ENCODE measurements around the gene ERN1.

Gene ERN1

GRCh38 chr17:64109400-64109799 lies 20.5 kb downstream of the ERN1 start:
- no peaks in the 10 kb centered on the region for H3K27me3 ChIP-seq (ENCODE audit: control insufficient read depth in 3 of 3, insufficient read depth in 3 of 3, low read depth in 1 of 3, low read length in 3 of 3)
- no peak overlapping the region for H2AFZ ChIP-seq (ENCODE audit: low read length)
- no peak overlapping the region for H3K27ac ChIP-seq (replicated peaks; ENCODE audit: low read length)
- no peak overlapping the region for H3K4me2 ChIP-seq (ENCODE audit: insufficient read depth, low read length, poor library complexity, severe bottlenecking)
- H3K4ac ChIP-seq (ENCODE audit: low read length), result no peak overlapping the region
- no peak overlapping the region for H2AK5ac ChIP-seq (ENCODE audit: low read depth, low read length)
- no peak overlapping the region for H3K4me3 ChIP-seq (ENCODE audit: low read length in 2 of 2)
- H3K23ac ChIP-seq (ENCODE audit: low read depth, low read length, poor library complexity), result no peak overlapping the region
- DNase-seq (ENCODE audit: low spot score), result no peak
- no peak overlapping the region for H3K9ac ChIP-seq (ENCODE audit: low read depth, low read length, poor library complexity)
- no peaks in the 10 kb centered on the region for H3K36me3 ChIP-seq (replicated peaks in 1 of 2; ENCODE audit: control insufficient read depth in 2 of 2, insufficient read depth in 2 of 2, low read length in 2 of 2)
- WGBS, 2 donors (ENCODE audit: extremely low coverage in 2 of 2, insufficient read length in 2 of 2, insufficient replicate concordance in 1 of 2), result no CpG with 5 or more reads among the region's 5 CpGs
- no peak overlapping the region for H4K91ac ChIP-seq (ENCODE audit: low read depth, low read length, poor library complexity)
- H4K8ac ChIP-seq (ENCODE audit: low read depth, low read length), result no peak overlapping the region
- no peak overlapping the region for H2BK5ac ChIP-seq (ENCODE audit: low read length)
- no peaks in the 10 kb centered on the region for H3K79me1 ChIP-seq (ENCODE audit: low read depth, low read length)
- H2BK15ac ChIP-seq (ENCODE audit: low read length), result no peak overlapping the region
- no peak overlapping the region for H2BK120ac ChIP-seq (ENCODE audit: low read depth, low read length)
- no peak overlapping the region for H3K18ac ChIP-seq (ENCODE audit: low read length)
- no peaks in the 10 kb centered on the region for H3K9me3 ChIP-seq (replicated peaks in 1 of 2; ENCODE audit: control insufficient read depth in 2 of 2, insufficient read depth in 1 of 2, low read depth in 1 of 2, low read length in 2 of 2)
- no peak overlapping the region for H3K14ac ChIP-seq (ENCODE audit: low read length)
- no peak overlapping the region for H2BK12ac ChIP-seq (ENCODE audit: low read length)
- H3K4me1 ChIP-seq (ENCODE audit: control insufficient read depth in 2 of 2, insufficient read depth in 1 of 2, low read depth in 1 of 2, low read length in 2 of 2), result peaks cover 4 to 6% of the 10 kb centered on the region in 2 donors

GRCh38 chr17:64107500-64108236 lies 22.3 kb downstream of the ERN1 start:
- no peak overlapping the region for H3K14ac ChIP-seq (ENCODE audit: low read length)
- DNase-seq (ENCODE audit: low spot score), result no peak
- H3K23ac ChIP-seq (ENCODE audit: low read depth, low read length, poor library complexity), result no peak overlapping the region
- H3K27ac ChIP-seq (replicated peaks; ENCODE audit: low read length), result no peak overlapping the region
- no peaks in the 10 kb centered on the region for H3K27me3 ChIP-seq (ENCODE audit: control insufficient read depth in 3 of 3, insufficient read depth in 3 of 3, low read depth in 1 of 3, low read length in 3 of 3)
- no peak overlapping the region for H2BK15ac ChIP-seq (ENCODE audit: low read length)
- H2BK5ac ChIP-seq (ENCODE audit: low read length), result no peak overlapping the region
- H4K8ac ChIP-seq (ENCODE audit: low read depth, low read length), result no peak overlapping the region
- H4K91ac ChIP-seq (ENCODE audit: low read depth, low read length, poor library complexity), result no peak overlapping the region
- no peak overlapping the region for H3K4me3 ChIP-seq (ENCODE audit: low read length in 2 of 2)
- H3K9ac ChIP-seq (ENCODE audit: low read depth, low read length, poor library complexity), result no peak overlapping the region
- H3K4me1 ChIP-seq (ENCODE audit: control insufficient read depth in 2 of 2, insufficient read depth in 1 of 2, low read depth in 1 of 2, low read length in 2 of 2), result peaks cover 4 to 6% of the 10 kb centered on the region in 2 donors
- WGBS, 2 donors (ENCODE audit: extremely low coverage in 2 of 2, insufficient read length in 2 of 2, insufficient replicate concordance in 1 of 2), result no CpG with 5 or more reads among the region's 5 CpGs
- H2BK120ac ChIP-seq (ENCODE audit: low read depth, low read length), result no peak overlapping the region
- no peak overlapping the region for H3K4ac ChIP-seq (ENCODE audit: low read length)
- H2AFZ ChIP-seq (ENCODE audit: low read length), result no peak overlapping the region
- H2AK5ac ChIP-seq (ENCODE audit: low read depth, low read length), result no peak overlapping the region
- no peak overlapping the region for H3K18ac ChIP-seq (ENCODE audit: low read length)
- no peaks in the 10 kb centered on the region for H3K79me1 ChIP-seq (ENCODE audit: low read depth, low read length)
- no peak overlapping the region for H2BK12ac ChIP-seq (ENCODE audit: low read length)
- no peaks in the 10 kb centered on the region for H3K9me3 ChIP-seq (replicated peaks in 1 of 2; ENCODE audit: control insufficient read depth in 2 of 2, insufficient read depth in 1 of 2, low read depth in 1 of 2, low read length in 2 of 2)
- H3K4me2 ChIP-seq (ENCODE audit: insufficient read depth, low read length, poor library complexity, severe bottlenecking), result no peak overlapping the region
- H3K36me3 ChIP-seq (replicated peaks in 1 of 2; ENCODE audit: control insufficient read depth in 2 of 2, insufficient read depth in 2 of 2, low read length in 2 of 2), result no peaks in the 10 kb centered on the region

GRCh38 chr17:64106918-64107317 lies 23.0 kb downstream of the ERN1 start:
- Histone ChIP-seq H2BK120ac (ENCODE audit: low read depth, low read length) (no peak overlapping the region), H3K36me3 (replicated peaks in 1 of 2; ENCODE audit: control insufficient read depth in 2 of 2, insufficient read depth in 2 of 2, low read length in 2 of 2) (no peaks in the 10 kb centered on the region), H2BK12ac (ENCODE audit: low read length) (no peak overlapping the region), H3K14ac (ENCODE audit: low read length) (no peak overlapping the region), H4K8ac (ENCODE audit: low read depth, low read length) (no peak overlapping the region), H3K27me3 (ENCODE audit: control insufficient read depth in 3 of 3, insufficient read depth in 3 of 3, low read depth in 1 of 3, low read length in 3 of 3) (no peaks in the 10 kb centered on the region), H3K27ac (replicated peaks; ENCODE audit: low read length) (no peak overlapping the region), H2AK5ac (ENCODE audit: low read depth, low read length) (no peak overlapping the region), H2AFZ (ENCODE audit: low read length) (no peak overlapping the region), H3K23ac (ENCODE audit: low read depth, low read length, poor library complexity) (no peak overlapping the region), H4K91ac (ENCODE audit: low read depth, low read length, poor library complexity) (no peak overlapping the region), H3K9ac (ENCODE audit: low read depth, low read length, poor library complexity) (no peak overlapping the region), H3K9me3 (replicated peaks in 1 of 2; ENCODE audit: control insufficient read depth in 2 of 2, insufficient read depth in 1 of 2, low read depth in 1 of 2, low read length in 2 of 2) (no peaks in the 10 kb centered on the region), H3K4me1 (ENCODE audit: control insufficient read depth in 2 of 2, insufficient read depth in 1 of 2, low read depth in 1 of 2, low read length in 2 of 2) (peaks cover 4 to 6% of the 10 kb centered on the region in 2 donors), H3K4ac (ENCODE audit: low read length) (no peak overlapping the region), H3K18ac (ENCODE audit: low read length) (no peak overlapping the region), H3K4me2 (ENCODE audit: insufficient read depth, low read length, poor library complexity, severe bottlenecking) (no peak overlapping the region), H3K79me1 (ENCODE audit: low read depth, low read length) (no peaks in the 10 kb centered on the region), H3K4me3 (ENCODE audit: low read length in 2 of 2) (no peak overlapping the region), H2BK5ac (ENCODE audit: low read length) (no peak overlapping the region), H2BK15ac (ENCODE audit: low read length) (no peak overlapping the region)
- DNase-seq (ENCODE audit: low spot score), result no peak
- WGBS, 2 donors (ENCODE audit: extremely low coverage in 2 of 2, insufficient read length in 2 of 2, insufficient replicate concordance in 1 of 2), result no CpG with 5 or more reads among the region's 3 CpGs

GRCh38 chr17:64103391-64104364 lies 26.3 kb downstream of the ERN1 start:
- Histone ChIP-seq H4K8ac (ENCODE audit: low read depth, low read length) (no peak overlapping the region), H2BK120ac (ENCODE audit: low read depth, low read length) (no peak overlapping the region), H3K79me1 (ENCODE audit: low read depth, low read length) (no peaks in the 10 kb centered on the region), H2BK15ac (ENCODE audit: low read length) (no peak overlapping the region), H3K4me2 (ENCODE audit: insufficient read depth, low read length, poor library complexity, severe bottlenecking) (no peak overlapping the region), H3K27ac (replicated peaks; ENCODE audit: low read length) (no peak overlapping the region), H3K4me1 (ENCODE audit: control insufficient read depth in 2 of 2, insufficient read depth in 1 of 2, low read depth in 1 of 2, low read length in 2 of 2) (peaks cover 0 to 2% of the 10 kb centered on the region in 2 donors), H3K9me3 (replicated peaks in 1 of 2; ENCODE audit: control insufficient read depth in 2 of 2, insufficient read depth in 1 of 2, low read depth in 1 of 2, low read length in 2 of 2) (no peaks in the 10 kb centered on the region), H3K36me3 (replicated peaks in 1 of 2; ENCODE audit: control insufficient read depth in 2 of 2, insufficient read depth in 2 of 2, low read length in 2 of 2) (no peaks in the 10 kb centered on the region), H4K91ac (ENCODE audit: low read depth, low read length, poor library complexity) (no peak overlapping the region), H2AFZ (ENCODE audit: low read length) (no peak overlapping the region), H3K4me3 (ENCODE audit: low read length in 2 of 2) (no peak overlapping the region), H3K9ac (ENCODE audit: low read depth, low read length, poor library complexity) (no peak overlapping the region), H2BK5ac (ENCODE audit: low read length) (no peak overlapping the region), H2AK5ac (ENCODE audit: low read depth, low read length) (no peak overlapping the region), H2BK12ac (ENCODE audit: low read length) (no peak overlapping the region), H3K27me3 (ENCODE audit: control insufficient read depth in 3 of 3, insufficient read depth in 3 of 3, low read depth in 1 of 3, low read length in 3 of 3) (no peaks in the 10 kb centered on the region), H3K4ac (ENCODE audit: low read length) (no peak overlapping the region), H3K18ac (ENCODE audit: low read length) (no peak overlapping the region), H3K14ac (ENCODE audit: low read length) (no peak overlapping the region), H3K23ac (ENCODE audit: low read depth, low read length, poor library complexity) (no peak overlapping the region)
- DNase-seq (ENCODE audit: low spot score), result no peak
- no CpG with 5 or more reads among the region's 5 CpGs for WGBS, 2 donors (ENCODE audit: extremely low coverage in 2 of 2, insufficient read length in 2 of 2, insufficient replicate concordance in 1 of 2)
